Measurements from ENCODE around the gene SLC17A1.

GRCh38 chr6:25756382-25757363, 75.2 kb downstream of the SLC17A1 start:
- TF ChIP-seq CTCF (IDR thresholded peaks at IDR 0.05): no peak
- TF ChIP-seq POLR2A (IDR thresholded peaks at IDR 0.05): no peak

Measured in testis (tissue), 2 donors.